GM12872 (cell line): Measurements from ENCODE around the gene SCO1.

Experiments used
- TF ChIP-seq, protein P1 (sequence below): IDR thresholded peaks from 3 replicates; pipeline ENCODE4 v1.5.1; 2011; ENCODE audit warnings: low read depth, mild to moderate bottlenecking, low read length, moderate library complexity; ENCODE audit not compliant: insufficient read depth

Gene SCO1

DNA sequence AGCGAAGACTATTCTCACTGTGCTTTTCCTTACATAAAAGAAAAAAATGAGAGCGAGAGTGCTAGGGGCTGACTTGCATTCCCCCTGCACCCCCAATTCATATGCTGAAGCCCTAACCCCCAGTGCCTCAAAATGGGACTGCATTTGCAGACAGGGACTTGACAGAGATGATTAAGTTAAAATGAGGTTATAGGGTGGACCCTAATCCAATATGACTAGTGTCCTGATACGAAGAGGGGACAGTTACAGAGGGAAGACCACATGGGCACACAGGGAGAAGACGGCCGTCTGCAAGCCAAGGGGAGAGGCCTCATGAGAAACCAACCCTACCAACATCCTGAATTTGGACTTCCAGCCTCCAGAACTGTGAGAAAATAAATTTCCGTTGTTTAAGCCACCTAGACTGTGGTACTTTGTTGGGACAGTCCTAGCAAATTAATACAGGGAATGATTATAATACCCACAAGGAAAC is 34.1 kb upstream of the SCO1 start:
- TF ChIP-seq, protein P1, sequence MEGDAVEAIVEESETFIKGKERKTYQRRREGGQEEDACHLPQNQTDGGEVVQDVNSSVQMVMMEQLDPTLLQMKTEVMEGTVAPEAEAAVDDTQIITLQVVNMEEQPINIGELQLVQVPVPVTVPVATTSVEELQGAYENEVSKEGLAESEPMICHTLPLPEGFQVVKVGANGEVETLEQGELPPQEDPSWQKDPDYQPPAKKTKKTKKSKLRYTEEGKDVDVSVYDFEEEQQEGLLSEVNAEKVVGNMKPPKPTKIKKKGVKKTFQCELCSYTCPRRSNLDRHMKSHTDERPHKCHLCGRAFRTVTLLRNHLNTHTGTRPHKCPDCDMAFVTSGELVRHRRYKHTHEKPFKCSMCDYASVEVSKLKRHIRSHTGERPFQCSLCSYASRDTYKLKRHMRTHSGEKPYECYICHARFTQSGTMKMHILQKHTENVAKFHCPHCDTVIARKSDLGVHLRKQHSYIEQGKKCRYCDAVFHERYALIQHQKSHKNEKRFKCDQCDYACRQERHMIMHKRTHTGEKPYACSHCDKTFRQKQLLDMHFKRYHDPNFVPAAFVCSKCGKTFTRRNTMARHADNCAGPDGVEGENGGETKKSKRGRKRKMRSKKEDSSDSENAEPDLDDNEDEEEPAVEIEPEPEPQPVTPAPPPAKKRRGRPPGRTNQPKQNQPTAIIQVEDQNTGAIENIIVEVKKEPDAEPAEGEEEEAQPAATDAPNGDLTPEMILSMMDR = no peak

DNA sequence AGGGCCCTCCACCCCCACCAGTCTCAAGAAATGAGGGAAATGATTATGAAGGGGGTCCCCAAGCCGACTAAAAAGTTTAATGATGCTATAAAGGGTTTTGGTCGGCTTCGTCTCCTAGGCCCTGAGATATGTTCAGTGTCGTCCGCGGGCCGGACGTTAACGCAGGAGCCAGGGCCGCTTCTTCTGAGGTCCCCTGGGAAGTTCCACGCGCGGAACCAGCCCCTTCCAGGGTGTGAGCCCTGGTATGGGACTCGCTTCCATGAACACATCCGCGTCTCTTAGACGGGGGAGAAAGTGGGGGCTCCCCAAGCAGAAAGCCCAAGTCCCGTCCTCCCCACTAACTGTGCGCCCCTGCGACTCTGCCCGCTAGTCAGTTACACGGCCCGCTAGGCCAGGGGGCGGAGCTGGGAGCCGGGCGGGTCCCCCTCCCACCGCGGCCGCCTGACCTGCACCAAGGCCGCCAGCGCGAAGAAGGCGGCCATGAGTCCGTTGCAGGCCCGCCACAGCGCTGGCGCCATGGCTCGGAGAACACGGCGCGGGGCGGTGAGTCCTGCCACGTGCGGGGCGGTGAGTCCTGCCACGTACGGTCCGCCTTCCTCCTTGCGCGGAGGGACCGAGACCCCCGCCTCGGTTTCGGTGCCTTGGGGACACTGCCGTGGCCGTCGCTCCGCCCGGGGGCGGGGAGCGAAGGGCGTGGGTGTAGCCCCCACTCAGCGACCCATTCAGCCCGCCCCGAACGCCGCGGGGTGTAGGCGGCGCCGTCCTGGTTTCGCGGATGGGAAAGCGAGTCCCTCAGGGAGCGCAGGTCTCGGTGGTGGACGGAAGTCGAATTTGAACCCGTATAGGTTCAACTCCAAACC is 32.2 kb upstream of the SCO1 start, which contains the start of gene TMEM220:
TMEM220 (minus strand) TSS at position 690 of the 860 bp plus-strand sequence; CDS start at position 518, 172 bp downstream.
- TF ChIP-seq, protein P1 = no peak

DNA sequence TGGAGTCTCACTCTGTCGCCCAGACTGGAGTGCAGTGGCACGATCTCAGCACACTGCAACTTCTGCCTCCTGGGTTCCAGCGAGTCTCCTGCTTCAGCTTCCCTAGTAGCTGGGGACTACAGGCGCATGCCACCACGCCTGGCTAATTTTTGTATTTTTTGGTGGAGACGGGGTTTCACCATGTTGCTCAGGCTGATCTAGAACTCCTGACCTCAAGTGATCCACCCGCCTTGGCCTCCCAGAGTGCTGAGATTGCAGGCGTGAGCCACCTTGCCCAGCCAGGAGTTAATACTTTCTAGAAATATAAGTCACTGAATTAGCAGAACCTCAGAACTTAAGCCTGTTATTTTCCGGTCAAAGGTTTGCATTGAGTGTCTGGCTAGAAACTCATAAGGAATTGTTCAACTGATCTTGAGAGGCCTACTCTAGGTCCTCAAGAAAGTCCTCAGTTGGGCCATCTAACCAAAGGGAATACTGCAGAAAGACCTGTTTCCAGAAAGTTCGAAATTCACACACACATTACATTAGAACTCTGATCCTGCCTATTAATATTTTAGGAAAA is 31.1 kb upstream of the SCO1 start:
- TF ChIP-seq, protein P1 = no peak

DNA sequence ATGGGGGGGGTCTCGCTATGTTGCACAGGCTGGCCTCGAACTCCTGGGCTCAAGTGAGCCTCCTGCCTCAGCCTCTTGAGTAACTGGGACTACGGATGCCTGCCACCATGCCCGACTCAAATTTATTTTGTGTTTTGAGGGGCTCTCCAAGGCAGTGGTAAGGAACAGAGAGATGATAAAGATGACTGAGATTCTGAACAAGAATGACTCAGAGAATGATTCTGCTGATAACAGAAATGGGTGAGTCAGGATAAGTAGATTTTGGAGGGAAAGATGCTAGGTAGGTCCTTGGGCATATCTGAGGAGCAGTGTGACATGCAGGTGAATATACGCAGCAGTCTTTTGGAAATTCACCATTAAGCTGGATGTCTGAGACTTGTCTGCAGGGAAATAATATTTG is 29.9 kb upstream of the SCO1 start:
- TF ChIP-seq, protein P1 = no peak

DNA sequence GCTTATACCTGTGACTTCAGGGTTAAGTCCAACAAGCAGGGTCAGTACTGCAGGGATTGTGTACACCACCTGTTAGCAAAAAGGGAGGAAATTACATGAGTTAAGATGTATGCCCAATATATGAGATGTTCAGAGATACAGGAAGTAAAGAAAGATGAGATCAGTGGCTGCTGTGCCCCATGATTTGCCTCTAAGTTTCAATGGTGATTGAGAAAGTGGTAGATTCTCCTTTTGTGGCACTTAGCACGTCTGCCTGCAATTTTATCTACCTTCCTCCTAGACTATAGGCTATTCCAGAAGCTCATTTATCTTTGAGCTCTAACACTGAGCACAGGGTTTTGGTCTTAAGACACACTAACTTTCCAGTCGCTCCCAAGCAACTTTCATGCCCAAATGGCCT is 28.9 kb upstream of the SCO1 start:
- TF ChIP-seq, protein P1 = no peak

DNA sequence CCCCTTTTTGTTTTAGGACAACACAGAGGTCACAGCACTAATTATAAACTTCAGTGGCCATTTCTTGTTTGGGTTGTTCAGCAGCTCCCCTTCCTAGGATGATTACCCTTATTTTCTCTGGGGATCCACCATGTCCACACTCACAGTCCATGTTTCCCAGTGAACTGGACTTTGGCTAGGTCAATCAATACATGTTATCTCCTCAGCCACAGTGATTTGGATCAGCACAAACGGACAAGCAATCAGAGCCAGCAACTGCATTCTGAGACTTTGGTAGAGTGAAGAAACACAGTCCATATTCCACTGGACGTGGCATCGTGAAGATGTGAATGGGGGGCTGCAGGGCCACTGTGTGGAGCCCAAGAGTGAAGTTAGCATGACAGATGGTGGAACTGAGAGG is 27.9 kb upstream of the SCO1 start:
- TF ChIP-seq, protein P1 = no peak

DNA sequence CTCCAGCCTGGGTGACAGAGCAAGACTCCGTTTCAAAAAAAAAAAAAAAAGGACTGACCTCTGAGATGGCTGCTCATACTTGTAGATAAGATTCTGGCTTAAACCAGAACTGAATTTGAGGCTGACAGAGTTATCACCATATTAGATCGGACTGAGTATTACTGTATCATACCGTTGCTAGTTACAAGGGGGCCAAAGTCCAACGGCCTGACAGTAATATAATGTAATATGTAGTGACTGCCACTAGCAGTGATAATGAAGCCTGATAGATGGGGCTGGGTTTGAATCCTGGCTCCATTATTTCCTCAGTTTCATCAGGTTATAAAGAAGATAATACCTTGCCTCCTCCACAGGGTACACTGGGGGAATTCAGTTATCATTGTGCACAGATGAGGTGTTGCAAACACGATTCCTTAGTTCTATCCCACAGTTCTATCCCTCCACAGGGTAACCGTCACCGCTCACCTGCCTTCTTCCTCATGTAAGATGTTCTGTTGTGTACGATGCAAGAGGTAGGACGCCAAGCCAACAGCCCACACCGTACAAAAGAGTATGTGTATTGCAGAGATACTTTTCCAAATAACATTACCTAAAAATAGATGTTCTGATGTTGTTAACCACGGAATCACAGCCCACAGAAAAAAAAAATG is 27.3 kb upstream of the SCO1 start:
- TF ChIP-seq, protein P1 = no peak
